Suppressor macrophage treated with lipopolysaccharide for 4 hours (primary cell): ENCODE data around the gene P4HB.

ENCODE experiments used
- DNase-seq: peaks from one replicate; pipeline ENCODE4 v3.0.0-alpha.2; 2020

P4HB gene

DNA sequence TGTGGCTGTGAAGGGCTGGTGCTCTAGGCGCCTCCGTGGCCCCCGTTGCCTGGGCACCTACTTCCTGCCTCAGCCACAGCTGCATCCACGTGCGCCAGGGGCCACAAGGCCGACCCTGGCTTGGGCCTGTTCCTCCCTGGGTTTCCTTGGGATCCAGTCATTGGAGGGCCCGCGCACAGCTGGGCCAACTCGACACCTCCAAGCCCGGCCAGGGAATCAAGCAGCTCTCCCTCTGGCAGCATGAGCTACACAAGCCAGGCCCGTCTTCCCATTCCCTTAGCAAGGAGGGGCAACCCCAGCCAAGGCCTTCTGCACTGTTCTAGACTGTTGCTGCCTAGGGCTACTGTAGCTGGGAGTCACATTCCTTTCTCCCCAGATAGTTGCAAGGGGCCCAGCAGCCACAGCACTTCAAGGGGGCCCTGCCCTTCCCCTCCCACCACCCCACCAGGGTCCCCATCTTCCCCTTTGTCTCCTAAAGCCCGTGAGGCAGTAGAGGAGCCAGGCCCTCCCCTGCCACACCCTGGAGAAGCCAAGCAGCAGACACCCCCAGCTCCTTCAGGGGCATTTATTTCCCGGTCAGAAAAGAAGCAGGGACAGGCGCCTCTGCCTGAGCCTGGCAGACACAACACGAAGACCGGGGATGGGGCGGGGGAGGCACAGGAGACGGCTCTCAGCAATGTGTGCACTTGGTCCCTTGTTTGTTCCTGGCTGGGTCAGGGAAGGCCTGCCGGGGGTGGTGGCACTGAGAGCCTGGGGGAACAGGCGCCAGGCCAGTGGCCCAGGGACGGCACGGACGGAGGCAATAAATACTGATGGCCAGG is 7.0 kb upstream of the P4HB start:
- DNase-seq = no peak

DNA sequence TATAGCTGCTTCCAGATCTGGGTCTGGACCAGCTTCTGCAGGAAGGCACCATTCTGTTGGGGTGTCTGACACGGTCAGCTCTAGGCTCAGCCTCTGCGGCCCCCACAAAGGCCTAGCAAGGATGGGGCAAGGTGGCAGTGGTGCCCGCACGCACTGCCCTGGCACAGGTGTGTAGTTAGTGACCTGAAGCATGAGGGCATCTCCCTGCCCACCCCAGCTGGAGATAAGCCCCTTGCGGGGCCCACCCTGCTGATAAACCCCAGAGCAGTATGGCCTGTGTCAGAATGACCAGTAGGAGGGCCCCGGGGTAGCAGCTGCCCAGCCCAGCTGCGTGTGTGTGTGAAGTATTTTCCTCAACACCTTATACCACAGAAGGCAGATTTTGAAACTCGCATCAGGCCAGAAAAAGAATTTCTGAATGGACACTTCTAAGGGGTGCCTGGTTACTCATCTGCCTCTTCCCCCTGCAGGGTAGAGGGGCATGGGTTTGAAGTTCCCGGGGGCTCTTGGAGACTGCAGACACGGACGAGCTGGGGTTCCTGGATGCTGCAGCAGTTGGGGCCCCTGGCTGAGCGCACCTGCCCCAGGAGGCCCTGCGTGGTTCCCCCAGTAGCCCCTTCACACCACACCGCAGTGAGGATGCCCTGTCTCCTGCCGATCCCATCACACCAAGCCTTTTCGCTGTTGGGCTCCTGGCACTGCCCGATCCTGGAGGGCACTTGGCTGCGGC is 6.3 kb upstream of the P4HB start:
- DNase-seq = no peak

DNA sequence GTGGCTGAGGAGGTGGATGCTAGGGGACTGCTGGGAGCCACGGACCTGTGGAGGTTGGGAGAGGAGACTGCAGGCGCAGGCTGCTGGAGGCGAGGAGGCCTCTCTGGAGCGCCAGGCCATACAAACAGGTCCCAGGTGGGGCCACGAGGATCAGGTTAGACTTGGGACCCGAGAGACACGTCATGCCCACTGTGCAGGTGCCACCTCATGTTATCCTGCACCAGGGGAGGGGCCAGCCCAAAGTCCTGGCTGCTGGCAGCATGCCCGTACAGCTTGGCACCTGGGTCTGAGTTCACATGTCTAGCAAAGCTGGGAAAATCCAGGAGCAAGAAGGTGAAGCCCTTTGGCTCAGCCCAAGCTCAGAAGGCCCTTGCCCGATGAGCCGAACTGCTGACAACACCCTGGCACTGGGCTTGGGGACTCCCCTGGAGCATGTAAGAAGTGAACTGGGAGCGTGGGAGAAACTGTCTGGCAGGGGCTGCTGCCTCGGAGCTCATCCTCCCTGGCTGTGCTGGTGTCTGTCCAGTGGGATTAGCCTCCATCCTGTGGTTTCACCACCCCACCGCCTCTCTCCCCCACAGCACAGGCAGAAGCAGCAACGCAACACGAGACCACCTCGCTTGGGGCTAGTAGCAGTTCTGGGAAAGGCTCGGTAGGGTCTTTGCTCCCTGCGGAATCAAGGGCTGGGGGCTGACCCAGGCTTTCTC is 5.6 kb upstream of the P4HB start:
- DNase-seq = no peak

DNA sequence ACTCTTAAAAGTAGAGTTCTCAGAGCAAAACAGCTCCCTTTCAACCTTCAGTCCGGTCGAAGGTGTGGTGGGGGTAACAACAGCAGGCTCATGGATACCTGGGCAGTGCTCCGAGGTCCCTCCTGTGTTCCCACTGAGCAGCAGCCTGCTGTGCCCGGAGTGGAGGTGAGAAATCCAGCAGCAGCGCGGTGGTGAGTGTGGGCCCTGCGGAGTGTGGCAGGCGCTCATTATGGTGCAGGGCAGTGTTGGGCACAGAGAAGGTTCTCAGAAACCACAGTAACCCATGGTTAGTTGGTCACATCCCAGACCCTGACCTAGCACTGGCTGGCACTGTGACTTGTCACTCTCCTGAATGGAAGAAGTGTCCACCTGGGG is 5.0 kb upstream of the P4HB start:
- DNase-seq = no peak

DNA sequence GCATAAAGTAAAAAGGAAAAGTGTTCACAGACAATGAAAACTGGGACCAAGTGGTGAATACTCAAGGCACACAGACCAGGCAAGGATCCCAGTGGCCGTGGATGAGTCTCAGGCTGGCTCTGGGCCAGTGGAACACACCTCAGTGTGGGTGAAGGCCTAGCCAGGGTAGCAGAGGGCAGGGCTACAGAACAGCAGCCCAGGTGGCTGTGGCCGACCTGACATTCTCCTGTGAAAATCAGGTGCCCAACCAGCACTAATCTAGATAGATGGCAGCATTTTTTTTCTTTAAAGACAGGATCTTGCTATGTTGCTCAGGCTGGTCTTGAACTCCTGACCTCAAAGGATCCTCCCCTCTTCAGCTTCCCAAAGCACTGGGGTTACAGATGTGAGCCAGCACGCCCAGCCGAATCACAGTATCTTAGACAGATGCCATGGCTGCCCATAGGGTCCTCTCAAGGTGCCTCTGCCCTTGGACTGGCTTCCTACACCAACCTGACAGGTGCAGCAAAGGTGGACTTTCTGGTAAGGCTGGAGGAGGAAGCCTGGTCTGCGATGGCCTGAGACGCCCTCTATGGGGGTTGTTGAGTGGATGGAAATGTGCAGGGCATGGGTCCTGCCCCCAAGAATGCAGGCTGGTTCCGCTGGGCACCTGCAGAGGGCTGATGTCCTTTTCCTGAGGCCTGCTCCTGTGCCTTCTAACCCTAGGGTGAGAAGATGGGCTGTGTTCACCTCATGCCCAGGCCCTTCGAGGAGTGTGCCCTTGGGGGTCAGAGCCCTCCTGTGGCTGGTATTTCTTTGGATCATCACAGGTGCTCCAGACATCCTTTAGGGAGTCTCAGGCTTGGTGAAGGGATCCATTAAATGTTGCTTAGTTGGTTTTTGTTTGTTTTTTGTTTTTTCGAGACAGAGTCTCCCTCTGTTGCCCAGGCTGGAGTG is 3.8 kb upstream of the P4HB start:
- no peak for DNase-seq

DNA sequence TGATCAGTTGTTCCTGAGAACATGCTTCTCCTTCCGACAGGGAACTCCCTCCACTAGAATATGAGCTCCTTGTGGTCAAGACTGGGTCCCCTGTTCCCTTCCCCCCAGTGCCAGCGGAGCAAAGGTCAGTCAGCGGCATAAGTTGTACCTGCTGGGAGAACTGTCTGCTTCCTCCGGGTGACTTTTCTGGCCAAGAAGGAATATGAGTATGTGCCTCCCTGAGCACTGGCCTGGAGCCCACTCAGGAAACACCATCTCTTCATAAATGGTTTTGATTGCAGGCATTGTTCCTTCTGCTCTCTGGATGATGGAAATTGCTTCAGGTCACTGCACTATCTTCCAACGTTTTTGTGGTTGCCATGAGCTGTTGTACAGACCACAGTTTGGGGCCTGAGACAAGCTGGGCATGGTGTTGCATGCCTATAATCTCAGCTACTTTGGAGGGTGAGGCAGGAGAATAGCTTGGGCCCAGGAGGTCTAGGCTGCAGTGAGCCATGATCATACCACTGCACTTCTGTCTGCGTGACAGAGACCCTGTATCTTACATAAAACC is 2.9 kb upstream of the P4HB start:
- DNase-seq = no peak

DNA sequence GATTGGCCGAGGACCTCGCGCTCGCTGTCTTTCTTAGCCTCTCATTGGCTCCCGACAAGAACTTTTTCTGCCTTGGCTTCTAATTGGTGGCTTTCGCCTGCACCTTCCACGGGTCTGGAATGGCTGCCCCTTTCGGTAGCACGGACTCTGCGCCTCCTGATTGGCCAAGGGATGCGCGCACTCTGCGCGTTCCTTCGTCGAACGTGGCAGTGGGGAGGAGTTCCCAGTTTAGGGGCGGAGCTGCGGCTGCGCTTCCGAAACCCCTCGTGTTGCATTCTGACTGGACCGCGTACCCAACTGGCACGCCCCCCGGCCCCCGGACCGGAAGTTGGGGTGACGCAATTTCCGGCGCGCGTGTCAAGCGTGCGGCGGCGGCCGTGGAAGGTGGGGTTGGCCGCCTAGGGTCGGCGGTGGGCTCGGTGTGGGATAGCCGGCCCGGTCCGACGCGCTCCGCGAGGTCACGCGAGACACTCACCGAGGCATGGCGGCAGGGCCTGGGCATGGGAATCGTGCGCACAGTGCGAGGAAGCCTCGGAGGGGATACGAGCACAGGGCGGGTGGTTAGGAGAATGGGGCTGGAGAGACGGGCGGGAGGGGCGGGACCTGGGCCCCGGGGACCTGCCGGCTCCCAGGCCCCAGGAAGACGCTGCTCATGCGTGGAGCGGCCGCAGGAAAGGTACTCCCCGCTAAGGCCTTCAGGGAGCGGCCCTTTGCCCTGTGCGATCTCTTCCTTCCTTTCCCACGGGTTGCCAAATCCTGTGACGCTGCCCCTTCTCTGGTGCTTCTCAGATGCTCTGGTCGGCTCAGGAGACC is 627 bp upstream of the P4HB start:
- peak; percentile 100 for DNase-seq

DNA sequence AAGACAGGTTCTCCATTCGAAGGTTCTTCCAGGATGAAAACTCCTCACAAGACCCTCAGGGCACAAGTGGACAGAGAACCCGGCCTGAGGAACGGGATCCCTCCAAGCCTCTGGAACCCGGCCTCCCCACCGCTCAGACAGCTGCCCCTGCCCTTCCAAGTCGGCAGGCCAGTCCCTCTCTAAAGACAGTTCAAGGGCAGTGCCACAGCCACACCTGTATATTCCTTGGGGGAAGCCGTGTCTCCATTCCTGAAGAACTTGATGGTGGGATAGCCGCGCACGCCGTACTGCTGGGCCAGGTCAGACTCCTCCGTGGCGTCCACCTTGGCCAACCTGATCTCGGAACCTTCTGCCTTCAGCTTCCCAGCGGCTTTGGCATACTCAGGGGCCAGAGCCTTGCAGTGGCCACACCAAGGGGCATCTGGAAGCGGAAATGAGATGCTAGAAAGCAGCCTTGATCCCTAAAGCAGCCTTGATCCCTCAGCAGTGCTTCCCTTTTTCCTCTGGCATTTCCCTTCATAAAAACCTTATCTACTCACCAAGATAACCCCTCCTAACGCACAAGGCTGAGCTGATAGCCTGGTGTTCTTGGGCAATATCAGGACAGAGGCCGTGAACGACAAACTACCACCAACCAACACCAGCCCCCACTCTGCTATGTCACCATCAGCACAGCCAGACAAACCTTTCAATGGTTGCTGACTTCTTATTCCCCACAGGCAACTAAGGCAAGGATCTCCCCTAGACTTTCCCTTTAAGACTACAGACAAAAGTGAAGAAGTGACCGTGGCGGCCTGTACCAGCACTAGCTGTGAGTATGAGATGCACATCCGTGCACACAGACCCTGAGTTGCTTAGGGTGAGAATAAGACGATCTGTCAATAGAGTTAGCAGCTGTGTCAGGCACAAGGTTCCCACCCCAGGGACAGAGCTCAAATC is 1.1 kb downstream of the P4HB start:
- peak; percentile 39 for DNase-seq

DNA sequence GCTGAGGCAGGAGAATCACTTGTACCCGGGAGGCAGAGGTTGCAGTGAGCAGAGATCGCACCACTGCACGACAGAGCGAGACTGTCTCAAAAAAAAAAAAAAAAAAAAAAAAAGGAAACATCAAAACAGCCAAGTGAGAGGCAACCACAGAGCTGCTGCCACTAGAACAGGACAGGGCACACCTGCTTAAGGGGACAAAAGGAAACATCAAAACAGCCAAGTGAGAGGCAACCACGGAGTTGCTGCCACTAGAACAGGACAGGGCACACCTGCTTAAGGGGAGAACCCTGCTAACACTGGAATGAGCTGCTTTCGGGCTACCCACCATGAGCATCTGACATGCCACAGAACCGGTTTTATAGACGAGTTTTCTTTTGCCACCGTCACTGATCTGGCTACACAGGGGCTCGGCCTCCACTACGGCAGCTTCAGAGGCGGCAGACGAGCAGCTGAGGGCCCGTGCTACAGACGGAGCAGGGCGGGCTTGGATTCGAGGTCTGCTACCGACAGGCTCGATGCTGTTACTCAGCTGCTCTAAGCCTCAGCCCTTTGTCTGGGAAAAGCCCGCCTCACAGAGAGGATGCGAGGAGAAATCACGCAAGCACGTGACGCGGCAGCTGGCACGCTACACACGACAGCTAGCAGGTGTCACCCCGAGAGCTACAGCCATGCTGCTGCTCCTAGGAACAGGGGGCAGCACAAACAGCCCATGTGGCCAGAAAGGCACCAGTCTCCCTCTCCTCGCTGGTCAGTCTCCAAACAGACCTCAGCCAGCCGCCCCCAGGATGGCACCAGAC is 2.0 kb downstream of the P4HB start:
- no peak for DNase-seq

DNA sequence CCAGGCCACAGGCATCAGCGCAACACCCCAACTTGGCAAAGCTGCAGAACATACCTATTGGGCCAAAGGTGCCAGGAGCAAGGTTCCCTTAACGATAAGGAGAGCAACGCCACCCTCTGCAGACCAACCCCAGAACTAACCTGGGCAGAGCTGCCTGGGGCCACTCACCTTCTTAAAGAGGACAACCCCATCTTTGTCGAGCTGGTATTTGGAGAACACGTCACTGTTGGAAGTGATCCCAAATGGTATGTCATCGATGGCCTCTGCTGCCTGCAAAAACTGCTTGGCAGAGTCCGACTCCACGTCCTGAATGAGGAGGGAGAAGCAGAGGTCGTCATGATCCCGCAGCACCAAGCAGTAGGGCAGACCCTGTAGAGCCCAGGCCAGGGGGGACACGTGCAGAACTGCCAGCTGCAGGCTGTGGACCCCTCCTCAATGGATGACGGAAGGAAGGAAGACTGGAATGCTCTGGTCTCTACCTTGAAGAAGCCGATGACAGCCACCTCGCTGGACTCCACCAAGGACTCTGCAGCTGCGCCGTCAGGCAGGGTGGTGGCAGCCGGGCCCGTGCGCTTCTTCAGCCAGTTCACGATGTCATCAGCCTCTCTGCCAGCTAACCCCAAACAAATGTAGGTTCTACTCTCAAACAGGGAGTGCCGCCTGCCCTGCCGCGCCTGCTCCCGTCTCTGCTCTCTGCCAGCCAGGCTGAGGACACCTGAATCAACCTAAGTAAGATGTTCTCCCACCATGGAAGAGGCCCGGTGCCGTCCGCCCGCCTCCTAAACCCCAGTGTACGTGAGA is 5.2 kb downstream of the P4HB start:
- DNase-seq = no peak

DNA sequence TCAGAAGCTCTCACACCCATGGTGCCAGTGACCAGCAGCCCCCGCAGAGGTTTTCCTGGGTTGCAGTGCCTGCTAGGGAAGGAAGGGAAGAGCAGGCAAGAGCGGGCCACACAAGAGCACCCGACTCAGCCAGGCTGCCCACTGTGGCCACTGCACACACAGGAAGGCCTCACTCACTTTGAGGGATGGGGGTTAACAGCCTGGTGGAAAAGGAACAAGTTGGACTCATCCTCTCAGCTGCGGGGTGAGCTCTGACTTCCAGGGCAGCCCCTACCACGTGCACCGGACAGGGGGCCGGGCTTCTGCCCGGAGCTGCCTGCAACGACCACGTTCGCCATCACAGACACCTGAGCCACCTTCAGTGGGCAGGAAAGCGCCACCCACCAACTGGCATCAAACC is 8.1 kb downstream of the P4HB start:
- no peak for DNase-seq

DNA sequence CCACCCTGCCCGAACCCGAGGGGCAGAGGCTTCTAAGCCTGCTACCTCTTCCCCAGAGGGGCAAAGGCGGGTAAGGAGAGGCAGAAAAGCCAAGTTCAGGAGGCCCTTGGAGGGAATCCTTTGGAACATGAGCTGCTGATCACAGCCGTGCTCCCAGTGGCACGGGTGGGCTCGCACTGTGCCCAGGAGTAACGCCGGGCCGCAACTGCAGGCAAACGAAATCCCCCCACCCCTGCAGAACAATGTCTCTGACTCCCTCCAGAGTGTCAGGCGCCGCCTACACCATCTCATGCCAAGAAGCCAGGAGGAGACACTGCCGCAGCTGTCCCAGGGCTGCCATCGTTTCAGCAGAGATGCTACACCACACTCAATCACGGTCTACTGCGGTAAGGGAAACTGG is 8.9 kb downstream of the P4HB start:
- no peak for DNase-seq

DNA sequence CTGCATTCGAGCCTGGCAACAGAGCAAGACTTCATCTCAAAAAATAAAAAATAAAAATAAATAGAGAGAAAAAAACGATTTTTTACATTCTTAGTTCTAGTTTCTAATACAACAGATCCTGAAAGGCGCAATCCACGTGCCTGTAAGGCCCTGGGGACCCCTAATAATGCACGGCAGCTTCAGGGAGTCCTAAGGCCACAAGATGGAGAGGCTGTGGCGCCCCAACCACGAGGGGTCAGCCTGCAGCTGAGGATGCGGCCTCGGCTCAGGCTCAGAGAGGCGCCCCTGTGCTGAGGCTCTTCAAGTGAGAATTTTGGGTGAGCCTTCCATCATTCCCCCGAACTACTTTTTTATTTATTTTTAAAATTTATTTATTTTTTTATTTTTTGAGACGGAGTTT is 10.9 kb downstream of the P4HB start:
- no peak for DNase-seq

DNA sequence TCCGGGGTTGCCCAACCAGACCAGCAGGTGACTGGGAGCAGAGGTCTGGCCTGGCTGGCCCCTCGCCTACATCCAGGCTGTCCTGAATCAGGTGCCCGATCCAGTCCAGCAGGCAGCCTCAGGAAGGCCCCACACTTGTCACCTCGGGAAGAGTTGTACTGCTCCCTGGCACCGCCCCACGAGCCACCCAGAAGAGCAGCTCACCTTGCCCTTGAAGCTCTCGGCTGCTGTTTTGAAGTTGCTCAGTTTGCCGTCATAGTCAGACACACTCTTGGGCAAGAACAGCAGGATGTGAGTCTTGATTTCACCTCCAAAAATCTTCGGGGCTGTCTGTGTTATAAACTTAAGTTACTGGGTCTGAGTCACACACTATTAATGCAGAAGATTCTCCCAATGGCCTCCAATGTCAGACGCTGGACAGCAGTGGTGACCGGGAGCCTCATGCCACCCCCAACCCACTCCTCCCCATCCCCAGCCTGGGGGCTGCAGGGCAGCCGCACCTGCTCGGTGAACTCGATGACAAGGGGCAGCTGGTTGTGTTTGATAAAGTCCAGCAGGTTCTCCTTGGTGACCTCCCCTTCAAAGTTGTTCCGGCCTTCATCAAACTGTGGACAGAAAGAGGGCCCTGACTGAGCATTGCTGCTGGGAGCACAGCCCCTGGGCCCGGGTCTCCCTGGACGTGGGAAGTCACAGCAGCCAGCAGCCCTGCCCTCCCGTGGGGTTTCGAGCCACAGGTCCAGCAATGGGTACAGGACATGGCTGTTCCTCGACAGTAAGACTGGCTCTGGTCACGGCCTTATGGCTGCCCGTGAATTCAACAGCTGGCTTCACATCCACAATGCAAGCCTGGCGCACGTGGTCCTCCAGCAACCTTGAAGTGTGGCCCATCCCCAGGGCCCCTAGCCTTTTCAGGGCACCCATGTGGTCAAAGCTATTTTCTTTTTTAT is 13.3 kb downstream of the P4HB start:
- no peak for DNase-seq

DNA sequence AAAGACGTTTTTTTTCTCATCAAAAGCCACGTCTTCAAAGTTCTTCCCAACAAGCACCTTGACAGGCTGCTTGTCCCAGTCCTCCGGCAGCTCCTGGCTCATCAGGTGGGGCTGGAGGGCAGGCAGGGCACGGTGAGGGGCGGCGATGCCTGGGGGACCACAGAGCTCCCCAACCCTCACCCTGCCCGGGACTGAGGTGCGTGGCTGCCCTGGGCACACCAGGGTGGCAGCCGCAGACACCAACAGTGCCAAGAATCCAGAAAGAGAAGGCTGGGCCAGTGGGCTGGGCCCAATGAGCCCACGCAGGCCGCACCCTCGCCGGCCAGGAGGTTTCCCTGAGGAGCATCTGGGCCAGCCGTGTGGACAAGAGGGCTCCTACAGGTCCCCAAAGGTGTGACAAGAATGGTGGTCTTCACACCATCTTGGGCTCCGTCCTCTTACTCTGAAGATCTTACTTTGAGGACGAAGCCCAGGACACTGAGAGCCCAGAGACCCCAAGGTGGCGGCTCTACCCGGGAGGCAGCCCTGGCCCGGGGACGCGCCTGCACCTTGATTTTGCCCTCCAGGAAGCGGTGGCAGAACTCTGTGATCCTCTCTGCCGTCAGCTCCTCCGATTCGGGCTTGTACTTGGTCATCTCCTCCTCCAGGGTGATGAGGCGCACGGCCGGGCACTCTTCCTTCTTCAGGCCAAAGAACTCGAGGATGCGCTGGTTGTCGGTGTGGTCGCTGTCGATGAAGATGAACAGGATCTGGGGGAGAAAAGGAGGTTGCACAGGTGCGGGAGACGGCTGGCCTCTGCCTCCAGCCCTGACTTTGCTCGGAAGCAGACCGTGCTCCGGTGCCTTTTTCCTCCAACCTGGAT is 14.2 kb downstream of the P4HB start:
- no peak for DNase-seq

DNA sequence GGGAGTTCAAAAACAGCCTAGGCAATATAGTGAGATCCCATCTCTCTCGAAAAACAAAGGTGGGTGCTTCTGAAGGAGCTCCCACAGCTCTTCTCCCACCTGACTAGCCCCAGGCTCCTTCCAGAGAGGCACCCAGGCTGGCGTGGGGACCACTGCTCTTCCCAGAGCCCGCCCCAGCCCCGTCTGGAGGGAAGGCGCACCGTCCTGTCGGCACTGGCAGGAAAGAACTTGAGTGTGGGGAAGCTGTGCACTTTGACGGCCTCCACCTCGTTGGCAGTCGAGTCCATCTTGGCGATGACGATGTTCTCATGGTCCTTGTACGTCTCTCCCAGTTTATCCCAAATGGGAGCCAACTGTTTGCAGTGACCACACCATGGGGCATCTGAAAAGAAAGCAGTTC is 15.0 kb downstream of the P4HB start:
- no peak for DNase-seq
